GM12878 (cell line): ENCODE results near the gene DGAT2. TPM values are rescaled to one million over a fixed set of nuclear protein-coding genes. Genes with fewer than 3 reads are reported as not detected.
A peak's percentile ranks its signal among the peaks of the same experiment; 100 is the strongest.

Source experiments
- ATF7 ChIP-seq: fragments of 450-650 bp; IDR thresholded peaks from 2 replicates; pipeline ENCODE4 v1.6.1; 2016; ENCODE audit warnings: low read depth, mild to moderate bottlenecking
- BCL11A ChIP-seq: IDR thresholded peaks from 2 replicates; pipeline ENCODE4 v1.6.1; 2011; ENCODE audit warnings: low read depth, low read length
- CREB1 ChIP-seq: IDR thresholded peaks from 2 replicates; pipeline ENCODE4 v1.6.1; 2012; ENCODE audit warnings: low read depth, mild to moderate bottlenecking, inconsistent platforms
- EGR1 ChIP-seq, 2 experiments: IDR thresholded peaks; 1 replicate in 1 of 2; 2 replicates in 1 of 2; pipeline ENCODE4 v1.6.1; 2011 to 2012; ENCODE audit warnings: low read depth in 2 of 2, low read length in 2 of 2, borderline replicate concordance in 1 of 2, mild to moderate bottlenecking in 1 of 2, moderate library complexity in 1 of 2
- HDAC6 ChIP-seq: fragments of 200-600 bp; sonication (generic); IDR thresholded peaks from one replicate; pipeline ENCODE4 v1.8.0; 2017; ENCODE audit warnings: antibody characterized with exemption; ENCODE audit not compliant: unreplicated experiment
- IRF4 ChIP-seq: IDR thresholded peaks from 2 replicates; pipeline ENCODE4 v1.6.1; 2011; ENCODE audit warnings: low read depth, low read length
- PAX8 ChIP-seq: fragments of 450-650 bp; IDR thresholded peaks from 2 replicates; pipeline ENCODE4 v1.6.1; 2017; ENCODE audit warnings: mild to moderate bottlenecking, moderate library complexity
- RAD51 ChIP-seq: fragments of 450-650 bp; IDR thresholded peaks from 2 replicates; pipeline ENCODE4 v1.6.1; 2016; ENCODE audit warnings: moderate library complexity, mild to moderate bottlenecking, inconsistent platforms
- SMAD1 ChIP-seq: fragments of 450-650 bp; IDR thresholded peaks from 2 replicates; pipeline ENCODE4 v1.6.1; 2018; ENCODE audit warnings: mild to moderate bottlenecking, low read depth; ENCODE audit not compliant: partially characterized antibody
- TARDBP ChIP-seq: IDR thresholded peaks from 2 replicates; pipeline ENCODE4 v1.6.1; 2016; ENCODE audit warnings: borderline replicate concordance
- TBL1XR1 ChIP-seq: IDR thresholded peaks from 2 replicates; pipeline ENCODE4 v1.6.1; 2012; ENCODE audit warnings: low read depth, low read length, improper control_type of control experiment
- TCF12 ChIP-seq: IDR thresholded peaks from 2 replicates; pipeline ENCODE4 v1.6.1; 2011; ENCODE audit warnings: low read depth, mild to moderate bottlenecking, low read length
- TCF3 ChIP-seq: IDR thresholded peaks from 2 replicates; pipeline ENCODE4 v1.6.1; 2012; ENCODE audit warnings: low read depth, mild to moderate bottlenecking, low read length, borderline replicate concordance; ENCODE audit not compliant: insufficient read depth
- YBX1 ChIP-seq: fragments of 450-650 bp; IDR thresholded peaks from 2 replicates; pipeline ENCODE4 v1.6.1; 2016; ENCODE audit warnings: antibody characterized with exemption
- ZNF274 ChIP-seq: IDR thresholded peaks from one replicate; pipeline ENCODE4 v1.8.0; 2011; ENCODE audit not compliant: insufficient read length, insufficient read depth
- ZSCAN29 ChIP-seq: fragments of 450-650 bp; IDR thresholded peaks from 2 replicates; pipeline ENCODE4 v1.6.1; 2017; ENCODE audit warnings: mild to moderate bottlenecking, moderate library complexity
- polyA plus RNA-seq, 11 experiments: library from polyadenylated mRNA; depleted of rRNA in 4 of 11; unstranded in 6 of 11; stranded (reverse) in 5 of 11; fragments of >200 nt; fragmentation: Nextera tagmentation in 4 of 11; fragmentation: Illumina TruSeq in 1 of 11; extraction: Ambion mirVana in 4 of 11; extraction: Trizol in 1 of 11; gene quantifications; 1 replicate in 1 of 11; 2 replicates in 10 of 11; pipeline versions ENCODE4 v1.2.1 to v1.2.3, GENCODE V29; 2011 to 2016; ENCODE audit warnings: inconsistent platforms in 2 of 11, missing spikeins in 2 of 11, low read depth in 1 of 11
- total RNA-seq, 4 experiments: library from RNA; depleted of rRNA in 3 of 4; stranded (reverse); fragments of >200 nt in 3 of 4; fragmentation: Illumina TruSeq in 1 of 4; extraction: Trizol in 1 of 4; gene quantifications; 2 replicates each; pipeline versions ENCODE4 v1.2.1 to v1.2.3, GENCODE V29; 2013 to 2021
- TF ChIP-seq, protein P1 (sequence below): fragments of 450-650 bp; IDR thresholded peaks from 2 replicates; pipeline ENCODE4 v1.6.1; 2018; ENCODE audit warnings: borderline replicate concordance, mild to moderate bottlenecking; ENCODE audit not compliant: partially characterized antibody
- TF ChIP-seq, protein P2 (sequence below): fragments of 450-650 bp; IDR thresholded peaks from 2 replicates; pipeline ENCODE4 v1.6.1; 2018; ENCODE audit warnings: mild to moderate bottlenecking, low read depth, moderate library complexity; ENCODE audit not compliant: partially characterized antibody
- TF ChIP-seq, protein P3 (sequence below): IDR thresholded peaks from 2 replicates; pipeline ENCODE4 v1.6.1; 2011; ENCODE audit warnings: low read depth, mild to moderate bottlenecking, low read length, moderate library complexity, borderline replicate concordance; ENCODE audit errors: extremely low read depth
- TF ChIP-seq, protein P4 (sequence below): IDR thresholded peaks from 2 replicates; pipeline ENCODE4 v1.6.1; 2012; ENCODE audit warnings: low read depth, low read length, improper control_type of control experiment
- TF ChIP-seq, protein P5 (sequence below): fragments of 450-650 bp; IDR thresholded peaks from 2 replicates; pipeline ENCODE4 v1.6.1; 2016; ENCODE audit warnings: mild to moderate bottlenecking
- TF ChIP-seq, protein P6 (sequence below): IDR thresholded peaks from 2 replicates; pipeline ENCODE4 v1.6.1; 2011; ENCODE audit warnings: low read depth, low read length, improper control_type of control experiment, borderline replicate concordance

The DGAT2 gene
- total and polyA plus RNA-seq, 10 of the 15 experiments (the other 5 are each of a cell fraction or from before 2014, with no cell fraction given): 5.1 to 25.9 (median 17.6) TPM

DNA sequence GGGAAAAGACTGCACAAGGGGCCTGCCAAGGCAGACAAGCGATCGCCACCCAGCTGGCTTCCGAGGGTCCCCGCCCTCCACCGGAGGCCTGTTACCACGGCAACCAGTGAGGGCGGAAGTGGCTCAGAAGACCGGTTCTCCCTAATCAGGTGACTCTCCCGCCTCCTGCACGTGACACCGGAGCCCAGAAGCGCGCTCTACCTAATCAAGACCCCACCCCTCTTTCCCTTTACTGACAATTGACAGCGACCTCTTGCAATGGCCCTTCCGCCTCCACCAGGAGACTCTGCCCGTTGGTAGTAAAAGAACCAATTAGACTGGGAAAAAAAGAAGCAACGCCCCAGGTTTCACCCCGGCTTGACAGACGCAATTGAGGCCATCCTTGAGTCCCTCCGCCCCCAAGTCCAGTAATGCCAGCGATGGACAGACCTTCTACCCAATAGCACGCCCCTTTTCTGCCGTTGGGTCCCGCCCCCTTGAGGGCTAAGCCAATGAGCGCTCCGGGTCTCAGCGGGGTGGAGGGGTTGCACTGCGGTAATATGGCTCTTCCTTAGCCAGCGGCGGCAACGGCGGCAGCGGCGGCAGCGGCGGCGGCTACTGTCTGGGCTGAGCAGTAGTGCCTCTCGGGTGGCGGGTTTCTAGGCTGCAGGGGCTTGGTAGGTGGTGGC, 46.2 kb downstream of the DGAT2 start, which contains the start of gene UVRAG (continued):
- TF ChIP-seq, protein P1, sequence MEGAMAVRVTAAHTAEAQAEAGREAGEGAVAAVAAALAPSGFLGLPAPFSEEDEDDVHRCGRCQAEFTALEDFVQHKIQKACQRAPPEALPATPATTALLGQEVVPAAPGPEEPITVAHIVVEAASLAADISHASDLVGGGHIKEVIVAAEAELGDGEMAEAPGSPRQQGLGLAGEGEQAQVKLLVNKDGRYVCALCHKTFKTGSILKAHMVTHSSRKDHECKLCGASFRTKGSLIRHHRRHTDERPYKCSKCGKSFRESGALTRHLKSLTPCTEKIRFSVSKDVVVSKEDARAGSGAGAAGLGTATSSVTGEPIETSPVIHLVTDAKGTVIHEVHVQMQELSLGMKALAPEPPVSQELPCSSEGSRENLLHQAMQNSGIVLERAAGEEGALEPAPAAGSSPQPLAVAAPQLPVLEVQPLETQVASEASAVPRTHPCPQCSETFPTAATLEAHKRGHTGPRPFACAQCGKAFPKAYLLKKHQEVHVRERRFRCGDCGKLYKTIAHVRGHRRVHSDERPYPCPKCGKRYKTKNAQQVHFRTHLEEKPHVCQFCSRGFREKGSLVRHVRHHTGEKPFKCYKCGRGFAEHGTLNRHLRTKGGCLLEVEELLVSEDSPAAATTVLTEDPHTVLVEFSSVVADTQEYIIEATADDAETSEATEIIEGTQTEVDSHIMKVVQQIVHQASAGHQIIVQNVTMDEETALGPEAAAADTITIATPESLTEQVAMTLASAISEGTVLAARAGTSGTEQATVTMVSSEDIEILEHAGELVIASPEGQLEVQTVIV: peak; percentile 56
- peak; percentile 100 for TF ChIP-seq RAD51
- TF ChIP-seq EGR1 (IDR thresholded peaks at IDR 0.05; ENCODE audit: borderline replicate concordance in 1 of 2, low read depth in 2 of 2, low read length in 2 of 2): peak; percentile 5 to 38; a peak in 2 of 3 replicates
- TF ChIP-seq, protein P2, sequence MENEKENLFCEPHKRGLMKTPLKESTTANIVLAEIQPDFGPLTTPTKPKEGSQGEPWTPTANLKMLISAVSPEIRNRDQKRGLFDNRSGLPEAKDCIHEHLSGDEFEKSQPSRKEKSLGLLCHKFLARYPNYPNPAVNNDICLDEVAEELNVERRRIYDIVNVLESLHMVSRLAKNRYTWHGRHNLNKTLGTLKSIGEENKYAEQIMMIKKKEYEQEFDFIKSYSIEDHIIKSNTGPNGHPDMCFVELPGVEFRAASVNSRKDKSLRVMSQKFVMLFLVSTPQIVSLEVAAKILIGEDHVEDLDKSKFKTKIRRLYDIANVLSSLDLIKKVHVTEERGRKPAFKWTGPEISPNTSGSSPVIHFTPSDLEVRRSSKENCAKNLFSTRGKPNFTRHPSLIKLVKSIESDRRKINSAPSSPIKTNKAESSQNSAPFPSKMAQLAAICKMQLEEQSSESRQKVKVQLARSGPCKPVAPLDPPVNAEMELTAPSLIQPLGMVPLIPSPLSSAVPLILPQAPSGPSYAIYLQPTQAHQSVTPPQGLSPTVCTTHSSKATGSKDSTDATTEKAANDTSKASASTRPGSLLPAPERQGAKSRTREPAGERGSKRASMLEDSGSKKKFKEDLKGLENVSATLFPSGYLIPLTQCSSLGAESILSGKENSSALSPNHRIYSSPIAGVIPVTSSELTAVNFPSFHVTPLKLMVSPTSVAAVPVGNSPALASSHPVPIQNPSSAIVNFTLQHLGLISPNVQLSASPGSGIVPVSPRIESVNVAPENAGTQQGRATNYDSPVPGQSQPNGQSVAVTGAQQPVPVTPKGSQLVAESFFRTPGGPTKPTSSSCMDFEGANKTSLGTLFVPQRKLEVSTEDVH: no peak
- TF ChIP-seq SMAD1: no peak
- TF ChIP-seq, protein P3, sequence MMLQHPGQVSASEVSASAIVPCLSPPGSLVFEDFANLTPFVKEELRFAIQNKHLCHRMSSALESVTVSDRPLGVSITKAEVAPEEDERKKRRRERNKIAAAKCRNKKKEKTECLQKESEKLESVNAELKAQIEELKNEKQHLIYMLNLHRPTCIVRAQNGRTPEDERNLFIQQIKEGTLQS: peak; percentile 98
- TF ChIP-seq ZSCAN29: no peak
- TF ChIP-seq IRF4: no peak; the same call in 1 of the 2 replicates
- 0 out of 2 replicates have a peak, but pooled peaks have one; percentile 10 for TF ChIP-seq BCL11A
- TF ChIP-seq TCF12: 0 out of 2 replicates have a peak, but pooled peaks have one; percentile 41
- no peak for TF ChIP-seq HDAC6
- TF ChIP-seq, protein P4, sequence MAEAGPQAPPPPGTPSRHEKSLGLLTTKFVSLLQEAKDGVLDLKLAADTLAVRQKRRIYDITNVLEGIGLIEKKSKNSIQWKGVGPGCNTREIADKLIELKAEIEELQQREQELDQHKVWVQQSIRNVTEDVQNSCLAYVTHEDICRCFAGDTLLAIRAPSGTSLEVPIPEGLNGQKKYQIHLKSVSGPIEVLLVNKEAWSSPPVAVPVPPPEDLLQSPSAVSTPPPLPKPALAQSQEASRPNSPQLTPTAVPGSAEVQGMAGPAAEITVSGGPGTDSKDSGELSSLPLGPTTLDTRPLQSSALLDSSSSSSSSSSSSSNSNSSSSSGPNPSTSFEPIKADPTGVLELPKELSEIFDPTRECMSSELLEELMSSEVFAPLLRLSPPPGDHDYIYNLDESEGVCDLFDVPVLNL: no peak
- TF ChIP-seq ZNF274: no peak
- no peak for TF ChIP-seq PAX8
- TF ChIP-seq, protein P5, sequence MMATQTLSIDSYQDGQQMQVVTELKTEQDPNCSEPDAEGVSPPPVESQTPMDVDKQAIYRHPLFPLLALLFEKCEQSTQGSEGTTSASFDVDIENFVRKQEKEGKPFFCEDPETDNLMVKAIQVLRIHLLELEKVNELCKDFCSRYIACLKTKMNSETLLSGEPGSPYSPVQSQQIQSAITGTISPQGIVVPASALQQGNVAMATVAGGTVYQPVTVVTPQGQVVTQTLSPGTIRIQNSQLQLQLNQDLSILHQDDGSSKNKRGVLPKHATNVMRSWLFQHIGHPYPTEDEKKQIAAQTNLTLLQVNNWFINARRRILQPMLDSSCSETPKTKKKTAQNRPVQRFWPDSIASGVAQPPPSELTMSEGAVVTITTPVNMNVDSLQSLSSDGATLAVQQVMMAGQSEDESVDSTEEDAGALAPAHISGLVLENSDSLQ: peak; percentile 100
- no peak for TF ChIP-seq TBL1XR1
- 0 out of 2 replicates have a peak, but pooled peaks have one; percentile 32 for TF ChIP-seq TCF3
- TF ChIP-seq, protein P6, sequence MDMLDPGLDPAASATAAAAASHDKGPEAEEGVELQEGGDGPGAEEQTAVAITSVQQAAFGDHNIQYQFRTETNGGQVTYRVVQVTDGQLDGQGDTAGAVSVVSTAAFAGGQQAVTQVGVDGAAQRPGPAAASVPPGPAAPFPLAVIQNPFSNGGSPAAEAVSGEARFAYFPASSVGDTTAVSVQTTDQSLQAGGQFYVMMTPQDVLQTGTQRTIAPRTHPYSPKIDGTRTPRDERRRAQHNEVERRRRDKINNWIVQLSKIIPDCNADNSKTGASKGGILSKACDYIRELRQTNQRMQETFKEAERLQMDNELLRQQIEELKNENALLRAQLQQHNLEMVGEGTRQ: peak; percentile 99
- no peak for TF ChIP-seq YBX1
- peak; percentile 79 for TF ChIP-seq CREB1
- peak; percentile 58 for TF ChIP-seq ATF7
- no peak for TF ChIP-seq TARDBP
